ENCODE data around the gene RAB7B.

- no peak for TF ChIP-seq CTCF (IDR thresholded peaks at IDR 0.05)
- no peak for TF ChIP-seq EP300 (IDR thresholded peaks at IDR 0.05)
- no peak for TF ChIP-seq POLR2A (IDR thresholded peaks at IDR 0.05)
Measured at GRCh38 chr1:205955499-205955898, 47.7 kb downstream of the RAB7B start.

Data from suprapubic skin (tissue), 3 donors.